Measurements from ENCODE around the gene OR4K14.

OR4K14 gene

GRCh38 chr14:20044243-20044642 is 25.1 kb upstream of the OR4K14 start:
- H3K9me2 ChIP-seq (replicated peaks; ENCODE audit: control insufficient read depth, low read length), result no peaks in the 10 kb centered on the region
- H3K9me3 ChIP-seq (ENCODE audit: control insufficient read depth, insufficient read depth, low read length), result no peaks in the 10 kb centered on the region
- no peaks in the 10 kb centered on the region for H3K27me3 ChIP-seq (ENCODE audit: control insufficient read depth, low read length)
- H3K36me3 ChIP-seq (ENCODE audit: control insufficient read depth, low read length), result no peaks in the 10 kb centered on the region
- H3K4me3 ChIP-seq (ENCODE audit: low read length), result no peak overlapping the region
- H3F3A ChIP-seq (ENCODE audit: control insufficient read depth, insufficient read depth), result no peaks in the 10 kb centered on the region
- no peaks in the 10 kb centered on the region for H3K79me2 ChIP-seq (ENCODE audit: control insufficient read depth, low read length)
- no peak overlapping the region for H3K27ac ChIP-seq (ENCODE audit: low read depth, low read length)
- H3K4me2 ChIP-seq (ENCODE audit: low read length), result no peak overlapping the region
- TF ChIP-seq EZH2phosphoT487 (IDR thresholded peaks at IDR 0.05; ENCODE audit: borderline replicate concordance, low read length) (no peak), CTCF (IDR thresholded peaks at IDR 0.05; ENCODE audit: low read depth, low read length, poor library complexity, severe bottlenecking) (no peak)
- H4K20me1 ChIP-seq (ENCODE audit: control insufficient read depth, insufficient read depth, low read depth, low read length), result no peaks in the 10 kb centered on the region
- no peaks in the 10 kb centered on the region for H3K4me1 ChIP-seq (ENCODE audit: control insufficient read depth, low read length)

GRCh38 chr14:20035938-20036337 is 16.8 kb upstream of the OR4K14 start, which contains the start of gene OR4K13:
Gene OR4K13, minus strand, starts transcription at chr14:20036038. Its CDS starts 1,280 bp downstream, at chr14:20034758.
- H3K4me1 ChIP-seq (ENCODE audit: control insufficient read depth, low read length), result no peaks in the 10 kb centered on the region
- no peaks in the 10 kb centered on the region for H3K79me2 ChIP-seq (ENCODE audit: control insufficient read depth, low read length)
- H4K20me1 ChIP-seq (ENCODE audit: control insufficient read depth, insufficient read depth, low read depth, low read length), result no peaks in the 10 kb centered on the region
- H3K9me3 ChIP-seq (ENCODE audit: control insufficient read depth, insufficient read depth, low read length), result no peaks in the 10 kb centered on the region
- no peaks in the 10 kb centered on the region for H3K27me3 ChIP-seq (ENCODE audit: control insufficient read depth, low read length)
- no peaks in the 10 kb centered on the region for H3K36me3 ChIP-seq (ENCODE audit: control insufficient read depth, low read length)
- no peak within 1 kb of the TSS for H3K4me3 ChIP-seq (ENCODE audit: low read length)
- TF ChIP-seq EZH2phosphoT487 (IDR thresholded peaks at IDR 0.05; ENCODE audit: borderline replicate concordance, low read length) (no peak), CTCF (IDR thresholded peaks at IDR 0.05; ENCODE audit: low read depth, low read length, poor library complexity, severe bottlenecking) (no peak)
- no peaks in the 10 kb centered on the region for H3K9me2 ChIP-seq (replicated peaks; ENCODE audit: control insufficient read depth, low read length)
- H3K27ac ChIP-seq (ENCODE audit: low read depth, low read length), result no peak within 1 kb of the TSS
- H3F3A ChIP-seq (ENCODE audit: control insufficient read depth, insufficient read depth), result no peaks in the 10 kb centered on the region
- no peak within 1 kb of the TSS for H3K4me2 ChIP-seq (ENCODE audit: low read length)

GRCh38 chr14:20035449-20035848 is 16.3 kb upstream of the OR4K14 start:
- no peak overlapping the region for H3K4me2 ChIP-seq (ENCODE audit: low read length)
- no peaks in the 10 kb centered on the region for H3K27me3 ChIP-seq (ENCODE audit: control insufficient read depth, low read length)
- H3K27ac ChIP-seq (ENCODE audit: low read depth, low read length), result no peak overlapping the region
- H3F3A ChIP-seq (ENCODE audit: control insufficient read depth, insufficient read depth), result no peaks in the 10 kb centered on the region
- H4K20me1 ChIP-seq (ENCODE audit: control insufficient read depth, insufficient read depth, low read depth, low read length), result no peaks in the 10 kb centered on the region
- H3K36me3 ChIP-seq (ENCODE audit: control insufficient read depth, low read length), result no peaks in the 10 kb centered on the region
- no peaks in the 10 kb centered on the region for H3K4me1 ChIP-seq (ENCODE audit: control insufficient read depth, low read length)
- no peaks in the 10 kb centered on the region for H3K9me2 ChIP-seq (replicated peaks; ENCODE audit: control insufficient read depth, low read length)
- TF ChIP-seq CTCF (IDR thresholded peaks at IDR 0.05; ENCODE audit: low read depth, low read length, poor library complexity, severe bottlenecking) (no peak), EZH2phosphoT487 (IDR thresholded peaks at IDR 0.05; ENCODE audit: borderline replicate concordance, low read length) (no peak)
- no peaks in the 10 kb centered on the region for H3K79me2 ChIP-seq (ENCODE audit: control insufficient read depth, low read length)
- H3K4me3 ChIP-seq (ENCODE audit: low read length), result no peak overlapping the region
- H3K9me3 ChIP-seq (ENCODE audit: control insufficient read depth, insufficient read depth, low read length), result no peaks in the 10 kb centered on the region

Measured in DOHH2 (cell line).